ENCODE measurements around the gene NXNL1. TPM values are rescaled to one million over a fixed set of nuclear protein-coding genes. Genes with fewer than 3 reads are reported as not detected.

Gene NXNL1
- total and polyA plus RNA-seq, 2 of the 4 experiments (the other 2 are of a cell fraction), result not detected

DNA sequence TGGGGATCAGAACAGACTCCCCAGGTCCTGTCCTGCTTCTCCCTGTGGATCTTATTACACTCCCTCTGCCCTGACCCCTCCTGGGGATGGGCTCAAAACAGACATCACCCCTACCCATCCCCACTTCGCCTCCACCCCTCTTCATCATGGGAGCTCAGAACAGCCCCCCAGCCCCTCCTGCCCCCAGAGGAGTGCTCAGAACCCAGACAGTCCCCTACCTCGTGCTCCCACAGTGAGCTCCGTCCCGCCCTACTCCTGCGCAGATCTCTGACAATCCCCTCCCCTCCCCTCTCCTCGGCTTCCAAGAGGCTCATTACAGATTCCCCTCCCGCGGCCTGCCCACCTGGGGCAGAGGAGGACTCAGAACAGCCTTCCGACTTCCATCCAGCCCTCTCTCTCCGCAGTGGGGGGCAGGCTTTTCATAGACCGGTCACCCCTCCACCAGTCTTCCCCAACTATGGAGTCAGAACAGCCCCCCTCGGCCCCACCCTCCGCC, 6.1 kb downstream of the NXNL1 start:
- CTCF ChIA-PET, result interaction anchor here (0.6 to 1.0 kb wide), 3 partner anchors 11 to 667 kb away, joined by 3 to 4 read pairs (median 3); no protein-coding TSS in a partner anchor

More for the DNA sequence above, 6.1 kb downstream of the NXNL1 start:
- no peak overlapping the region for H3K56ac ChIP-seq (ENCODE audit: extremely low read depth, insufficient read depth, low read length)
- no peak overlapping the region for H3K27ac ChIP-seq (ENCODE audit: insufficient read depth, low read length)
- H3K4ac ChIP-seq (ENCODE audit: low read depth, low read length), result no peak overlapping the region
- no peaks in the 10 kb centered on the region for H3K36me3 ChIP-seq (ENCODE audit: control insufficient read depth, insufficient read depth, low read length)
- H4K8ac ChIP-seq (ENCODE audit: low read depth in 2 of 2, low read length in 2 of 2), result no peak overlapping the region
- no peak overlapping the region for H3K9ac ChIP-seq (ENCODE audit: low read depth, low read length)
- H4K91ac ChIP-seq (ENCODE audit: insufficient read depth, low read depth, low read length), result no peak overlapping the region
- no peak overlapping the region for H2AK9ac ChIP-seq (replicated peaks; ENCODE audit: low read depth, low read length, poor library complexity)
- no peak overlapping the region for H2BK5ac ChIP-seq (ENCODE audit: low read depth, low read length, poor library complexity, severe bottlenecking)
- H2BK15ac ChIP-seq (ENCODE audit: low read depth, low read length), result no peak overlapping the region
- H3K4me3 ChIP-seq (ENCODE audit: insufficient read depth, low read depth, low read length), result no peak overlapping the region
- H3K4me1 ChIP-seq (ENCODE audit: control insufficient read depth, insufficient read depth, low read length), result no peaks in the 10 kb centered on the region; the same call in 1 of the 2 replicates
- no TSS peak for BruUV-seq (replicated peaks)
- no peak overlapping the region for H2BK120ac ChIP-seq (ENCODE audit: low read depth, low read length)
- in situ Hi-C loops (cut with MboI; ENCODE audit: low sequenced_read_pairs) (loop anchor here (10.0 kb wide), 1 partner anchor 400 kb away; the partner anchor contains the start of gene RPL18A), intact Hi-C loops (cut with micrococcal nuclease) (loop anchor here (10.0 kb wide), 2 partner anchors 310 to 400 kb away; partner anchors contain the start of gene RPL18A), dilution Hi-C loops (cut with HindIII; ENCODE audit: low sequenced_read_pairs, unreplicated experiment) (no loop called here)
- H4K5ac ChIP-seq (ENCODE audit: low read depth, low read length), result no peak overlapping the region
- no peak overlapping the region for H3K23ac ChIP-seq (ENCODE audit: low read depth, low read length)
- ATAC-seq (ENCODE audit: low read depth) (no peak; the same call in 1 of the 2 replicates), DNase-seq (no peak)
- no peak overlapping the region for H3K14ac ChIP-seq (replicated peaks; ENCODE audit: low read depth, low read length)
- no peak overlapping the region for H2BK20ac ChIP-seq (ENCODE audit: low read depth, low read length)
- no peaks in the 10 kb centered on the region for H3K79me1 ChIP-seq (ENCODE audit: low read depth in 1 of 2, low read length in 2 of 2)
- no peaks in the 10 kb centered on the region for H3K9me3 ChIP-seq (ENCODE audit: control insufficient read depth, insufficient read depth, low read length)
- H3K18ac ChIP-seq (ENCODE audit: low read depth, low read length), result no peak overlapping the region
- H2AK5ac ChIP-seq (ENCODE audit: low read depth, low read length), result no peak overlapping the region
- 0% methylated on average over 2 of the region's 13 CpGs; no CpG with 5 or more reads in 1 of the 2 experiments for WGBS, 2 experiments (ENCODE audit: extremely low coverage in 2 of 2, insufficient read length in 1 of 2)
- no peak overlapping the region for H2AFZ ChIP-seq (replicated peaks; ENCODE audit: low read length, poor library complexity)
- H4K20me1 ChIP-seq (ENCODE audit: insufficient read depth, low read length), result peaks cover 3% of the 10 kb centered on the region; the same call in 1 of the 2 replicates
- peaks cover 32% of the 10 kb centered on the region for H3K27me3 ChIP-seq (ENCODE audit: control insufficient read depth, insufficient read depth, low read length)
- POLR2A ChIA-PET (ENCODE audit: unreplicated experiment), result no interaction called here
- H3K9me1 ChIP-seq (ENCODE audit: insufficient read depth, low read length), result no peaks in the 10 kb centered on the region
- H3K4me2 ChIP-seq (ENCODE audit: low read depth, low read length), result no peak overlapping the region
- TF ChIP-seq, protein P1, sequence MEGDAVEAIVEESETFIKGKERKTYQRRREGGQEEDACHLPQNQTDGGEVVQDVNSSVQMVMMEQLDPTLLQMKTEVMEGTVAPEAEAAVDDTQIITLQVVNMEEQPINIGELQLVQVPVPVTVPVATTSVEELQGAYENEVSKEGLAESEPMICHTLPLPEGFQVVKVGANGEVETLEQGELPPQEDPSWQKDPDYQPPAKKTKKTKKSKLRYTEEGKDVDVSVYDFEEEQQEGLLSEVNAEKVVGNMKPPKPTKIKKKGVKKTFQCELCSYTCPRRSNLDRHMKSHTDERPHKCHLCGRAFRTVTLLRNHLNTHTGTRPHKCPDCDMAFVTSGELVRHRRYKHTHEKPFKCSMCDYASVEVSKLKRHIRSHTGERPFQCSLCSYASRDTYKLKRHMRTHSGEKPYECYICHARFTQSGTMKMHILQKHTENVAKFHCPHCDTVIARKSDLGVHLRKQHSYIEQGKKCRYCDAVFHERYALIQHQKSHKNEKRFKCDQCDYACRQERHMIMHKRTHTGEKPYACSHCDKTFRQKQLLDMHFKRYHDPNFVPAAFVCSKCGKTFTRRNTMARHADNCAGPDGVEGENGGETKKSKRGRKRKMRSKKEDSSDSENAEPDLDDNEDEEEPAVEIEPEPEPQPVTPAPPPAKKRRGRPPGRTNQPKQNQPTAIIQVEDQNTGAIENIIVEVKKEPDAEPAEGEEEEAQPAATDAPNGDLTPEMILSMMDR (conservative IDR thresholded peaks at IDR 0.05; ENCODE audit: low read depth, low read length), result no peak
- TF ChIP-seq RAD21 (IDR thresholded peaks at IDR 0.05; ENCODE audit: low read length), result no peak
- TF ChIP-seq SMC3 (IDR thresholded peaks at IDR 0.05; ENCODE audit: low read depth, low read length), result no peak
- TF ChIP-seq MXI1 (IDR thresholded peaks at IDR 0.05; ENCODE audit: borderline replicate concordance, low read depth, low read length), result no peak
- no peak for TF ChIP-seq CHD1 (IDR thresholded peaks at IDR 0.05; ENCODE audit: low read depth, low read length)
- no peak for TF ChIP-seq MAFK (IDR thresholded peaks at IDR 0.05; ENCODE audit: low read depth, low read length)
- TF ChIP-seq RCOR1 (IDR thresholded peaks at IDR 0.05; ENCODE audit: insufficient replicate concordance, low read length), result no peak
- TF ChIP-seq BHLHE40 (IDR thresholded peaks at IDR 0.05; ENCODE audit: low read depth, low read length), result no peak
- TF ChIP-seq RFX5 (IDR thresholded peaks at IDR 0.05; ENCODE audit: low read depth, low read length), result no peak

Measured in IMR-90 (cell line).